Thyroid gland (tissue), 4 donors: ENCODE measurements around the gene FBXO11. TPM values are rescaled to one million over a fixed set of nuclear protein-coding genes. Genes with fewer than 3 reads are reported as not detected.

ENCODE experiments used
- DNase-seq, 2 donors: peaks; one replicate each; pipeline ENCODE4 v3.0.0-alpha.2; 2019
- H3K27ac ChIP-seq, 3 donors: fragments of 200-600 bp; sonication (generic); 1 replicate in 2 of 3; 2 replicates in 1 of 3; pipeline ENCODE4 v1.5.1; 2016 to 2019; ENCODE audit warnings: mild to moderate bottlenecking in 1 of 3, moderate library complexity in 1 of 3
- H3K27me3 ChIP-seq: fragments of 200-600 bp; sonication (generic); one replicate; pipeline ENCODE4 v1.5.1; 2019
- H3K36me3 ChIP-seq, 2 donors: fragments of 200-600 bp; sonication (generic); one replicate each; pipeline ENCODE4 v1.5.1; 2016 to 2019
- H3K4me1 ChIP-seq, 2 donors: fragments of 200-600 bp; sonication (generic); one replicate each; pipeline ENCODE4 v1.5.1; 2017 to 2019
- H3K4me3 ChIP-seq, 3 donors: fragments of 200-600 bp; sonication (generic); replicated peaks in 1 of 3; 1 replicate in 2 of 3; 2 replicates in 1 of 3; pipeline ENCODE4 v1.5.1; 2016; ENCODE audit warnings: mild to moderate bottlenecking in 1 of 3
- H3K9me3 ChIP-seq: fragments of 200-600 bp; sonication (generic); one replicate; pipeline ENCODE4 v1.5.1; 2017
- POLR2A ChIP-seq, 2 donors: fragments of 450-650 bp; IDR thresholded peaks; one replicate each; pipeline ENCODE4 v1.6.1; 2017; ENCODE audit warnings: antibody characterized with exemption in 2 of 2, mild to moderate bottlenecking in 2 of 2, moderate library complexity in 1 of 2
- WGBS, 2 donors: methylation state at CpG; one replicate each; pipeline ENCODE4 v1.1.5; 2017; 5-methylcytosine and 5-hydroxymethylcytosine counted together
- intact Hi-C: fragments of 100-400 bp; cut with DNase I; formaldehyde crosslinking; loops from one replicate; pipeline ENCODE4 v1.15.1; 2023
- total RNA-seq, 4 donors: library from RNA; depleted of rRNA; stranded (reverse); fragments of >200 nt; gene quantifications; one replicate each; pipeline ENCODE4 v1.2.3, GENCODE V29; 2016
- TF ChIP-seq, protein P1 (sequence below), 6 experiments: fragments of 200-600 bp in 3 of 6; fragments of 450-650 bp in 3 of 6; sonication (generic) in 3 of 6; IDR thresholded peaks; one replicate each; pipeline ENCODE4 v1.5.1; 2016 to 2019; ENCODE audit warnings: antibody characterized with exemption in 6 of 6, mild to moderate bottlenecking in 2 of 6, inconsistent platforms in 1 of 6, moderate library complexity in 1 of 6

FBXO11 gene
- total RNA-seq, 4 donors from 2014 or later: 50.4 to 82.8 (median 60.6) TPM

GRCh38 chr2:47777277-47777937 lies 128.9 kb downstream of the FBXO11 start:
- Histone ChIP-seq H3K4me1 (peaks cover 0 to 2% of the 10 kb centered on the region in 2 donors), H3K27ac (no peak overlapping the region), H3K36me3 (no peaks in the 10 kb centered on the region), H3K4me3 (no peak overlapping the region), H3K9me3 (no peaks in the 10 kb centered on the region), H3K27me3 (no peaks in the 10 kb centered on the region)
- intact Hi-C loops: no loop called here
- WGBS, 2 donors: 85 to 88% methylated on average over 13 of the region's 13 CpGs
- TF ChIP-seq, protein P1, sequence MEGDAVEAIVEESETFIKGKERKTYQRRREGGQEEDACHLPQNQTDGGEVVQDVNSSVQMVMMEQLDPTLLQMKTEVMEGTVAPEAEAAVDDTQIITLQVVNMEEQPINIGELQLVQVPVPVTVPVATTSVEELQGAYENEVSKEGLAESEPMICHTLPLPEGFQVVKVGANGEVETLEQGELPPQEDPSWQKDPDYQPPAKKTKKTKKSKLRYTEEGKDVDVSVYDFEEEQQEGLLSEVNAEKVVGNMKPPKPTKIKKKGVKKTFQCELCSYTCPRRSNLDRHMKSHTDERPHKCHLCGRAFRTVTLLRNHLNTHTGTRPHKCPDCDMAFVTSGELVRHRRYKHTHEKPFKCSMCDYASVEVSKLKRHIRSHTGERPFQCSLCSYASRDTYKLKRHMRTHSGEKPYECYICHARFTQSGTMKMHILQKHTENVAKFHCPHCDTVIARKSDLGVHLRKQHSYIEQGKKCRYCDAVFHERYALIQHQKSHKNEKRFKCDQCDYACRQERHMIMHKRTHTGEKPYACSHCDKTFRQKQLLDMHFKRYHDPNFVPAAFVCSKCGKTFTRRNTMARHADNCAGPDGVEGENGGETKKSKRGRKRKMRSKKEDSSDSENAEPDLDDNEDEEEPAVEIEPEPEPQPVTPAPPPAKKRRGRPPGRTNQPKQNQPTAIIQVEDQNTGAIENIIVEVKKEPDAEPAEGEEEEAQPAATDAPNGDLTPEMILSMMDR (IDR thresholded peaks at IDR 0.05): no peak
- TF ChIP-seq POLR2A (IDR thresholded peaks at IDR 0.05): no peak
- DNase-seq: no peak

DNA sequence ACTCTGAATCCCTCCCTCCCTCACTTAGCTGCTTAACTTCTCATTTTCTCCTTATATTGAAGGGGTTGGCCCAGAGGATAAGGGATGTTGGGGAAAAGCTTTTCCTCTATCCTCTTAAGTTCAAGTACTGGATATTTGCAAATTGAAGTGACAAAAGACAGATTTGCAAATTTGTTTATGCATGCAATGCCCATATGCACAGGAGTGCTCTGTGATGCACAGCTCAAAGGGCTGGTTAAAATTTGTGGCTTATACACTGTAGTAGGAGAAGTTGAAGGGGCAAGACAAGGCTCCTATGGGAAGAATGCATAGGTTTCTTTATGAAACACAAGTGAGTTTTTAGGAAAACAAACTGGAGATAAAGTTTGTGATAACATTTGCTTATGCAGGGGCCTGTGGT lies 131.7 kb downstream of the FBXO11 start:
- Histone ChIP-seq H3K4me1 (no peaks in the 10 kb centered on the region), H3K4me3 (no peak overlapping the region), H3K36me3 (no peaks in the 10 kb centered on the region), H3K9me3 (no peaks in the 10 kb centered on the region), H3K27ac (no peak overlapping the region), H3K27me3 (no peaks in the 10 kb centered on the region)
- TF ChIP-seq POLR2A (IDR thresholded peaks at IDR 0.05): no peak
- TF ChIP-seq, protein P1 (IDR thresholded peaks at IDR 0.05): no peak
- no peak for DNase-seq
- intact Hi-C loops: no loop called here

GRCh38 chr2:47772343-47772742 lies 134.0 kb downstream of the FBXO11 start:
- Histone ChIP-seq H3K4me3 (no peak overlapping the region), H3K36me3 (no peaks in the 10 kb centered on the region), H3K4me1 (no peaks in the 10 kb centered on the region), H3K9me3 (no peaks in the 10 kb centered on the region), H3K27ac (no peak overlapping the region), H3K27me3 (no peaks in the 10 kb centered on the region)
- TF ChIP-seq POLR2A (IDR thresholded peaks at IDR 0.05): no peak
- TF ChIP-seq, protein P1 (IDR thresholded peaks at IDR 0.05): no peak
- intact Hi-C loops: no loop called here
- 97% methylated on average over 2 of the region's 2 CpGs for WGBS, 2 donors
- DNase-seq: no peak

- peak; percentile 13 to 38 for DNase-seq
- H3K27me3 ChIP-seq: no peaks in the 10 kb centered on the region
- H3K4me1 ChIP-seq: no peaks in the 10 kb centered on the region
- no peaks in the 10 kb centered on the region for H3K9me3 ChIP-seq
- intact Hi-C loops: no loop called here
- H3K4me3 ChIP-seq: no peak overlapping the region
- TF ChIP-seq, protein P1 (IDR thresholded peaks at IDR 0.05): no peak
- TF ChIP-seq POLR2A (IDR thresholded peaks at IDR 0.05): no peak
- no peaks in the 10 kb centered on the region for H3K36me3 ChIP-seq
- H3K27ac ChIP-seq: no peak overlapping the region
Measured at GRCh38 chr2:47771211-47771610, 135.1 kb downstream of the FBXO11 start.

DNA sequence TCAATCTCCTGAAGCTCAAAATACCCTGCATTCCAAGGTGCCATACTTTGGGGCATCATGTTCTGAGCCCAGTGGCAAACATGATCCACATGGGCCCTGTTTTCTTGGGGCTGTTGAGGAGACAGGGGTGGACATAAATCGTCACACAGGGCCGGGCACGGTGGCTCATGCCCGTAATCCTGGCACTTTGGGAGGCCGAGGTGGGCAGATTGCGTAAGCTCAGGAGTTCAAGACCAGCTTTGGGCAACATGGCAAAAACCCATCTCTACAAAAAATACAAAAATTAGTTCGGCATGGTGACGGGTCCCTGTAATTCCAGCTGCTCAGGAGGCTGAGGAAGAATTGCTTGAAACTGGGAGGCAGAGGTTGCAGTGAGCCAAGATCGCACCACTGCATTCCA lies 137.0 kb downstream of the FBXO11 start:
- H3K27me3 ChIP-seq: no peaks in the 10 kb centered on the region
- WGBS, 2 donors: 93% methylated on average over 9 of the region's 9 CpGs
- no peak for TF ChIP-seq POLR2A (IDR thresholded peaks at IDR 0.05)
- TF ChIP-seq, protein P1 (IDR thresholded peaks at IDR 0.05): no peak

More for the DNA sequence above, 137.0 kb downstream of the FBXO11 start:
- Histone ChIP-seq H3K4me3 (no peak overlapping the region), H3K4me1 (no peaks in the 10 kb centered on the region), H3K9me3 (no peaks in the 10 kb centered on the region), H3K27ac (no peak overlapping the region), H3K36me3 (no peaks in the 10 kb centered on the region)
- intact Hi-C loops: loop anchor here (5.0 kb wide), 1 partner anchor 332 kb away; no protein-coding TSS in a partner anchor
- DNase-seq: no peak
